ENCODE data around the gene IKZF2.

- TF ChIP-seq CTCF (conservative IDR thresholded peaks at IDR 0.05; ENCODE audit: low read depth, low read length) = no peak
- TF ChIP-seq EZH2 (IDR thresholded peaks at IDR 0.05; ENCODE audit: low read length, unreplicated experiment) = no peak
- no peak for TF ChIP-seq EZH2phosphoT487 (IDR thresholded peaks at IDR 0.05; ENCODE audit: borderline replicate concordance, low read length)
Observed at GRCh38 chr2:213129311-213129710, 22.1 kb downstream of the IKZF2 start.

Data from PC-3 (cell line).